ENCODE measurements around the gene COP1.
"Not testable (repeated sequence)": the region's sequence is repeated elsewhere in the genome, so short reads cannot be mapped to it uniquely, and the experiment has no call there.

DNA sequence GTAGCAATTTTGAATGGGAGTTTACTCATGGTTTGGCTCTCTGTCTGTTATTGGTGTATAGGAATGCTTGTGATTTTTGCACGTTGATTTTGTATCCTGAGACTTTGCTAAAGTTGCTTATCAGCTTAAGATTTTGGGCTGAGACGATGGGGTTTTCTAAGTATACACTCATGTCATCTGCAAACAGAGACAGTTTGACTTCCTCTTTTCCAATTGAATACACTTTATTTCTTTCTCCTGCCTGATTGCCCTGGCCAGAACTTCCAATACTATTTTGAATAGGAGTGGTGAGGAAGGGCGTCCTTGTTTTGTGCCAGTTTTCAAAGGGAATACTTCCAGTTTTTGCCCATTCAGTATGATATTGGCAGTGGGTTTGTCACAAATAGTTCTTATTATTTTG lies 26.6 kb upstream of the COP1 start:
- TF ChIP-seq, protein P1, sequence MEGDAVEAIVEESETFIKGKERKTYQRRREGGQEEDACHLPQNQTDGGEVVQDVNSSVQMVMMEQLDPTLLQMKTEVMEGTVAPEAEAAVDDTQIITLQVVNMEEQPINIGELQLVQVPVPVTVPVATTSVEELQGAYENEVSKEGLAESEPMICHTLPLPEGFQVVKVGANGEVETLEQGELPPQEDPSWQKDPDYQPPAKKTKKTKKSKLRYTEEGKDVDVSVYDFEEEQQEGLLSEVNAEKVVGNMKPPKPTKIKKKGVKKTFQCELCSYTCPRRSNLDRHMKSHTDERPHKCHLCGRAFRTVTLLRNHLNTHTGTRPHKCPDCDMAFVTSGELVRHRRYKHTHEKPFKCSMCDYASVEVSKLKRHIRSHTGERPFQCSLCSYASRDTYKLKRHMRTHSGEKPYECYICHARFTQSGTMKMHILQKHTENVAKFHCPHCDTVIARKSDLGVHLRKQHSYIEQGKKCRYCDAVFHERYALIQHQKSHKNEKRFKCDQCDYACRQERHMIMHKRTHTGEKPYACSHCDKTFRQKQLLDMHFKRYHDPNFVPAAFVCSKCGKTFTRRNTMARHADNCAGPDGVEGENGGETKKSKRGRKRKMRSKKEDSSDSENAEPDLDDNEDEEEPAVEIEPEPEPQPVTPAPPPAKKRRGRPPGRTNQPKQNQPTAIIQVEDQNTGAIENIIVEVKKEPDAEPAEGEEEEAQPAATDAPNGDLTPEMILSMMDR (IDR thresholded peaks at IDR 0.05): not testable (repeated sequence)
- not testable (repeated sequence) for TF ChIP-seq POLR2A (IDR thresholded peaks at IDR 0.05)

Data from uterus (tissue), 2 donors.